ENCODE results near the gene OR8A1.

OR8A1 gene

GRCh38 chr11:124569697-124570096, at the start of gene OR8A1:
TSS of gene OR8A1 (plus strand) at chr11:124569997. CDS start at chr11:124570120, 123 bp downstream.
- no peak for DNase-seq (ENCODE audit: low read depth)

GRCh38 chr11:124520550-124520854, 49.3 kb upstream of the OR8A1 start:
- DNase-seq (ENCODE audit: low read depth), result no peak

GRCh38 chr11:124533626-124534025, 36.2 kb upstream of the OR8A1 start:
- DNase-seq (ENCODE audit: low read depth), result no peak

- no peak for DNase-seq (ENCODE audit: low read depth)
These were observed 35.7 kb upstream of the OR8A1 start for GRCh38 chr11:124534051-124534450.

GRCh38 chr11:124535552-124536232, 34.1 kb upstream of the OR8A1 start:
- DNase-seq (ENCODE audit: low read depth), result no peak

GRCh38 chr11:124536520-124536919, 33.3 kb upstream of the OR8A1 start:
- DNase-seq (ENCODE audit: low read depth), result no peak

GRCh38 chr11:124538019-124538418, 31.8 kb upstream of the OR8A1 start:
- DNase-seq (ENCODE audit: low read depth), result no peak

GRCh38 chr11:124541204-124541603, 28.6 kb upstream of the OR8A1 start:
- DNase-seq (ENCODE audit: low read depth), result no peak

- no peak for DNase-seq (ENCODE audit: low read depth)
These were observed 26.7 kb upstream of the OR8A1 start for GRCh38 chr11:124543145-124543544.

- DNase-seq (ENCODE audit: low read depth), result no peak
These were observed 26.2 kb upstream of the OR8A1 start, which contains the start of gene OR8B12 for GRCh38 chr11:124543554-124543953. TSS of gene OR8B12 (minus strand) at chr11:124543654. CDS start at chr11:124543654, 0 bp downstream.

- DNase-seq (ENCODE audit: low read depth), result no peak
These were observed 18.6 kb upstream of the OR8A1 start for GRCh38 chr11:124551189-124551588.

GRCh38 chr11:124551987-124552386, 17.8 kb upstream of the OR8A1 start:
- DNase-seq (ENCODE audit: low read depth), result no peak

- no peak for DNase-seq (ENCODE audit: low read depth)
These were observed 13.0 kb upstream of the OR8A1 start for GRCh38 chr11:124556828-124557227.

GRCh38 chr11:124570160-124570559, 363 bp downstream of the OR8A1 start:
- no peak for DNase-seq (ENCODE audit: low read depth)

GRCh38 chr11:124577716-124578427, 8.1 kb downstream of the OR8A1 start:
- DNase-seq (ENCODE audit: low read depth), result no peak

GRCh38 chr11:124578761-124579160, 9.0 kb downstream of the OR8A1 start:
- DNase-seq (ENCODE audit: low read depth), result no peak

GRCh38 chr11:124581817-124582216, 12.0 kb downstream of the OR8A1 start:
- DNase-seq (ENCODE audit: low read depth), result no peak

- no peak for DNase-seq (ENCODE audit: low read depth)
These were observed 12.8 kb downstream of the OR8A1 start for GRCh38 chr11:124582565-124582964.

- DNase-seq (ENCODE audit: low read depth), result no peak
These were observed 14.0 kb downstream of the OR8A1 start for GRCh38 chr11:124583781-124584180.

GRCh38 chr11:124584681-124585372, 15.0 kb downstream of the OR8A1 start:
- no peak for DNase-seq (ENCODE audit: low read depth)

- DNase-seq (ENCODE audit: low read depth), result peak; percentile 27
These were observed 16.6 kb downstream of the OR8A1 start for GRCh38 chr11:124586238-124586860.

- DNase-seq (ENCODE audit: low read depth), result no peak
These were observed 21.6 kb downstream of the OR8A1 start for GRCh38 chr11:124591430-124591829.

- DNase-seq (ENCODE audit: low read depth), result no peak
These were observed 22.8 kb downstream of the OR8A1 start for GRCh38 chr11:124592627-124593026.

All from GM04504 (cell line).